Measurements from ENCODE around the gene RARRES1. TPM values are rescaled to one million over a fixed set of nuclear protein-coding genes. Genes with fewer than 3 reads are reported as not detected.

RARRES1 gene
- total RNA-seq, 2 experiments from 2014 or later, result not detected

GRCh38 chr3:158685159-158685558 lies 47.1 kb downstream of the RARRES1 start:
- ATAC-seq (ENCODE audit: poor library complexity), result no peak
- Mint-ChIP-seq H3K27me3 (no peaks in the 10 kb centered on the region), H3K27ac (no peak overlapping the region), H3K4me1 (ENCODE audit: low read depth) (no peaks in the 10 kb centered on the region), H3K9me3 (no peaks in the 10 kb centered on the region), H3K4me3 (no peak overlapping the region), H3K36me3 (ENCODE audit: low read depth) (peaks cover 61% of the 10 kb centered on the region)
- H3K4me1 ChIP-seq (ENCODE audit: insufficient read depth, low read length), result no peaks in the 10 kb centered on the region
- no peak overlapping the region for H3K27ac ChIP-seq (ENCODE audit: low read depth in 1 of 2, low read length in 2 of 2)
- CTCF ChIA-PET, result no interaction called here
- no peaks in the 10 kb centered on the region for H3K27me3 ChIP-seq (ENCODE audit: control insufficient read depth in 1 of 2, insufficient read depth in 2 of 2, low read length in 2 of 2)
- H3K9me3 ChIP-seq (ENCODE audit: control insufficient read depth in 1 of 2, insufficient read depth in 1 of 2, low read length in 2 of 2), result no peaks in the 10 kb centered on the region
- peaks cover 39% of the 10 kb centered on the region for H3K36me3 ChIP-seq (ENCODE audit: insufficient read depth, low read length)
- intact Hi-C loops (cut with DNase I, micrococcal nuclease), result no loop called here
- no peak for DNase-seq
- POLR2A ChIA-PET, result no interaction called here
- no peak for TF ChIP-seq CTCF (IDR thresholded peaks at IDR 0.05)
- no peak overlapping the region for H3K4me3 ChIP-seq (ENCODE audit: low read length)

- TF ChIP-seq CTCF (IDR thresholded peaks at IDR 0.05), result no peak
- H3K36me3 ChIP-seq (ENCODE audit: insufficient read depth, low read length), result peaks cover 43% of the 10 kb centered on the region
- no peak for ATAC-seq (ENCODE audit: poor library complexity)
- no peak overlapping the region for H3K27ac ChIP-seq (ENCODE audit: low read depth in 1 of 2, low read length in 2 of 2)
- no peaks in the 10 kb centered on the region for H3K4me1 Mint-ChIP-seq (ENCODE audit: low read depth)
- no peaks in the 10 kb centered on the region for H3K9me3 ChIP-seq (ENCODE audit: control insufficient read depth in 1 of 2, insufficient read depth in 1 of 2, low read length in 2 of 2)
- no peaks in the 10 kb centered on the region for H3K27me3 Mint-ChIP-seq
- ChIA-PET POLR2A (interaction anchor here (0.9 kb wide), 1 partner anchor 40 kb away, joined by 3 read pairs; no protein-coding TSS in a partner anchor), CTCF (interaction anchor here (0.6 to 1.7 kb wide), 4 partner anchors 13 to 130 kb away, joined by 3 to 5 read pairs (median 3); partner anchors contain the start of gene GFM1)
- H3K9me3 Mint-ChIP-seq, result no peaks in the 10 kb centered on the region
- H3K36me3 Mint-ChIP-seq (ENCODE audit: low read depth), result peaks cover 54% of the 10 kb centered on the region
- no peaks in the 10 kb centered on the region for H3K27me3 ChIP-seq (ENCODE audit: control insufficient read depth in 1 of 2, insufficient read depth in 2 of 2, low read length in 2 of 2)
- no peak for DNase-seq
- no peak overlapping the region for H3K4me3 ChIP-seq (ENCODE audit: low read length)
- no peaks in the 10 kb centered on the region for H3K4me1 ChIP-seq (ENCODE audit: insufficient read depth, low read length)
- H3K27ac Mint-ChIP-seq, result no peak overlapping the region
- H3K4me3 Mint-ChIP-seq, result no peak overlapping the region
- intact Hi-C loops (cut with DNase I, micrococcal nuclease), result no loop called here
Measured at GRCh38 chr3:158683230-158683962, 48.9 kb downstream of the RARRES1 start.

GRCh38 chr3:158680861-158681260 lies 51.4 kb downstream of the RARRES1 start:
- intact Hi-C loops (cut with DNase I, micrococcal nuclease), result no loop called here
- Histone ChIP-seq H3K9me3 (ENCODE audit: control insufficient read depth in 1 of 2, insufficient read depth in 1 of 2, low read length in 2 of 2) (no peaks in the 10 kb centered on the region), H3K4me1 (ENCODE audit: insufficient read depth, low read length) (no peaks in the 10 kb centered on the region), H3K27ac (ENCODE audit: low read depth in 1 of 2, low read length in 2 of 2) (no peak overlapping the region), H3K36me3 (ENCODE audit: insufficient read depth, low read length) (peaks cover 43% of the 10 kb centered on the region), H3K4me3 (ENCODE audit: low read length) (no peak overlapping the region), H3K27me3 (ENCODE audit: control insufficient read depth in 1 of 2, insufficient read depth in 2 of 2, low read length in 2 of 2) (no peaks in the 10 kb centered on the region)
- ChIA-PET CTCF (no interaction called here), POLR2A (no interaction called here)
- Mint-ChIP-seq H3K27ac (no peak overlapping the region), H3K27me3 (no peaks in the 10 kb centered on the region), H3K4me3 (no peak overlapping the region), H3K4me1 (ENCODE audit: low read depth) (no peaks in the 10 kb centered on the region), H3K9me3 (no peaks in the 10 kb centered on the region), H3K36me3 (ENCODE audit: low read depth) (peaks cover 60% of the 10 kb centered on the region)
- ATAC-seq (ENCODE audit: poor library complexity) (no peak), DNase-seq (no peak)
- TF ChIP-seq CTCF (IDR thresholded peaks at IDR 0.05), result no peak
